ENCODE data around the gene FARP1.

FARP1 gene

DNA sequence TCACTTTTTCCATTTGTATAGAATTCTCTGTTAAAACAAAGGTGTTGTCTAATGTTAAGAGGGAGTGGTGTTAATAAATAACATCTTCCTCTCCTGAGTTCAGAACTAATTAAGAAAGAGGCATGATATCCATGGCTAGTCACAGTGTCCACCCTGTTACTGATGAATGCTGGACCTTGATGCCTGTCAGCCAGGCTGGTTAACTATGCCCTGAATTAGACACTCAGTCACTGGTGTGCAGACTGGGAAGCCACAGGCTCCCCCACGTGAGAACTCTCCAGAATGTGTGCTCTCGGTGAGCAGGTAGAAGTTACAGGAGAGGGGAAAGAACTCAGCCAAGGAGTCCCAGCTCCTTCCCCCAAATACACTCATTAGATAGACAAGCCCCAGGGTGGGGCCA, 90.2 kb downstream of the FARP1 start:
- no peak for ATAC-seq

DNA sequence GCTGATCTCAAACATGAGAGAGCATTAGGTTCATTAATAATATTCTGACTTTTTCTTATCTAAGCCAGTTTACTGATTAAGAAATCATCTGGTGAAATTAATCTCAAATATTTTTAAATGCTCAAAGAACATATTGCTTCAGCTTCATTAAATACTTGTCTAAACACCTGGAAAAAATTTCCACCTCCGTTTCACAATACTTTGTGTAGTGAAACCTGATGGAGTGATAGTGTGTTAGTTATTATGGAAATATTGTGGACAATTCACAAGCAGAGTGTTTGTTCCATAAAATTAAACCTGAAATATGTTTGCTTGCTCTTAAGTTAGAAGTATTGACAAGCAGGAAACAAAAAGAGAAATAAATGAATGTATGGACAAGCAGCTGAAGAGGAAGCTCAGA, 91.5 kb downstream of the FARP1 start:
- no peak for ATAC-seq

DNA sequence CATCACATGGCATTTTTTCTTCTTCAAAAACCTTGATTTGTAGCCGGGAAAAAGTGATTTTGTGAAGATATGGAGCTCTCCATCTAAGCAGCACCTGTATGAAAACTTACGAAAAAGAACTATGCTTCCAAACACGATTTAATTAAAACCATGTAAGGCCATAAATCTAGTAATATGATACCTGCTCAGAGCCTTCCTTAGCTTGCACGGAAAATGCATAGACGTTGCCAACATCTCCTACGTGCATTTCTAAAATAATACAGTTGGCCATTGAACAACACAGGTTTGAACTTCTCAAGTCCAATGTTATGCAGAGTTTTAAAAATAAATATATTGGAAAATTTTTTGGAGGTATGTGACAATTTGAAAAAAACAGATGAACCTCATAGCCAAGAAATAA, 93.3 kb downstream of the FARP1 start:
- ATAC-seq: no peak

DNA sequence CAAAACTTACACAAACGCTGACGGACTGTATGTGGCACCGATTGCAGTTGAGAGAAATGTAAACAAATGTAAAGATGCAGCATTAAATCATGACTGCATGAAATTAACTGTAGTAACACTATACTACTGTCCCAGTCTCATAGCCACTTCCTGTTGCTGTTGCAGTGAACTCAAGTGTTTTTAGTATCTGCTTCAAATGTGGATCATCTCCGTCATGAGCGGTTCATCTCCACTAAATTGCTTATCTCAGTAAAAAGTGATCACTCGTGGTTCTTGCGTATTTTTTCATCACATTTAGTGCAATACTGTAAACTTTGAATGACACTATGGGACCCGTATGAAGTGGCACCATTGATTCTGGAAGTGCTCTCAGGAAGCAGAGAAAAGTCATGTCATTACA, 94.4 kb downstream of the FARP1 start:
- ATAC-seq: no peak

DNA sequence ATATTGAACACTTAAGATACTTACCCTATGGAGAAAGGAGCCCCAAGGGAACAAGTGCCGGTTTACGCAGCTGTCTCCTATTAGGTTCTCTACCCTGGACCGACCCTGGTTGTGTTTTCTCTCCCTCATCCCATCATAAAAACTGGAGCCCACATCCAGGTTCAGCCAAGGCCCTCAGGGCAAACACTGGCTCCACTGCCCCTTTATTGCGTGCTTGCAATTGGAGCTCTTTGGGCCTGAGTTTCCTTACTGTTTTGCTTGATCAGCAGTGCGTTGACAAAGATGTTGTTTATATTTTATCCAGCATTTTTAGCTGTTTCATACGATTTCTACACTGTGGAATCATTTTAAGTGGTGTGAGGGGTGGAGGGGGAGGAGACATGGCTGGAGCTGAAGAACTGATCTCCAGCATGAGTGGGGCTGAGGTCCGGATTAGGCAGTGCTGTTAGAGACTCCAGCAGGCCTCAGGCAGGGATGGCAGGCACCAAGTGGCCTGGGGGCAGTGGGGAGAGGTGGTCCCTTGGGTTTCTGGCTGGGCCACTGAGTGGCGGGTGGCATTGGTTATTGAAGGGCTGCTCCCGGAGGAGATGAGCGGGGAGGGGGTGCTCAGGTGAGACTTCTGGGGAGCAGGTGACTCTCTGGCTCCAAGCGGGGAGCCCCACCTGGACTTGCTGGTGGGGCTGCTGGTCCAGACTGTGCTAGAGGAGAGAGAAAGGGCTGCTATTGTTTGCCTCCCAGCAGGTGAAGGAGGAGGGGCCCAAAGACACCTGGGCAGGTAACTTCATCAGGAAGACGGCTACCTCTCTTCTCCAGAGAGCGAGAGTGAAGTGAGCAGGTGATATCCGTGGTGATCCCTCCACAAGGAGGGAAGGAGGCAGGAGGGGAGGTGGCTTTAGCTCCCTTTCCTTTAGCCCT, 96.5 kb downstream of the FARP1 start:
- no peak for ATAC-seq

DNA sequence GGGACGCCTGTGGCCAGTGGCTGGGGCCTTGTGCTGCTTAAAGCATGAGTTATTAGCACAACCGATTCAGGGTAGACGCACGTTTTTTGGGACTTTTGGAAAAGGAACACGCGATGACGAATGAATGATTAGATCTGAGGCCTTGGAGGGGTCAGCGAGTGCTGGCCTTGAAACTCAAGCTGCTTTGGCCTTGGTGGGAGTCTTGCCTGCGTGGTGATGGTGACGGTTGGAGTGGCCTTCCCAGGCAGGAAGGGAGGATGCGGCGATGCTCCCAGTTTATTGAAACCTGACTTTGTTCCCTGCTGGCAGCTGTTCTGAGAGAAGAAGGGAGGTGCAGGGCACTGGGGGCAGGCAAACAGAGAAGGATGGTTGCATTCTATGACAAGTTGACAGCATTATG, 97.2 kb downstream of the FARP1 start:
- no peak for ATAC-seq

DNA sequence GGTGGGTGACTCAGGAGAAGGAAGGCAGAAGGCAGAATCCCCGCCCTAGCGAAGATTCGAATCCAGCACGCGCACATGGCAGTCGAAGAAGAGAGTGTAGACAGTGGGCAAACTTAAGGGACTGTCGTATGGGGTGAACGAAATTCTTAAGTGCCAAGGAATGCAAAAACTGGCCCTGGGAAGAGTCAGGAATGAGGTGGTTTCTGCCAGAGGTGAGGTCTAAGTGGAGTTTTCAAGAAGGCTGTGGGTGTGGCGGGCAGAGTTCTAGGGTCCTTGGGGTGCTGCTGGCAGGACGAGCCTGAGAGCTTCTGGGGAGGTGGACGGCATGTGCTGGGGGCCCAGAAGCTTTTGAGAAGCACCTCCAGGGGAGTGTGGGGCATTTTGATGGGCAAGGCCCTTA, 98.1 kb downstream of the FARP1 start:
- ATAC-seq: no peak

DNA sequence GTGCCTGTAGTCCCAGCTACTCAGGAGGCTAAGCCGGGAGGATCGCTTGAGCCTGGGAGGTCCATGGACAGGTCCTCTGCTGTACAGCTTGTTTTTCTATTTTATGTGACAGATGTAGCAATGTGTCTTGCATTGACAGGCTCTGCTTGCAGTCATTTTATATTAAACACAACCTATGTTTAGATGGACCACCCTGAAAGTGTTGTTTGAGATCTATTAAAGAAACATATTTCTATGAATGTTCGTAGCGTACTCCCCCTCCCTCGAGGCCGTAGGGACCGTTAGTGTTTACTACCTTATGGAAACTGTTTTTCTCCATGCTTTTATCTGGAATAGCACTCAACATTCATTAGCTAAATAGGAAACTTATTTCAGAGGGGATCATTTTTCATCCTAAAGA, 99.1 kb downstream of the FARP1 start:
- no peak for ATAC-seq

DNA sequence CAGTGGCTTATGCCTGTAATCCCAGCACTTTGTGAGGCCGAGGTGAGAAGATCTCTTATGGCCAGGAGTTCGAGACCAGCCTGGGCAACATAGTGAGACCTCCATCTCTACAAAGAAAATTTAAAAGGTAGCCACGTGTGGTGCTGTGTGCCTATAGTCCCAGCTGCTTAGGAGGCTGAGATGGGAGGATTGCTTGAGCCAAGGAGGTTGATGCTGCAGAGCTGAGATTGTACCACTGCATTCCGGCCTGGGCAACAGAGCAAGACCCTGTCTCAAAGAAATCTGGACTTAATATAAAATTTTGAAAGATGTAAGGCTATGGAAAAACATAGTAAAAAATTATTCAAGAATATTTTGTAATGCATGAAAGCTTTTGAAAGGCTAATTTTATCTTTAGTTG, 99.5 kb downstream of the FARP1 start:
- no peak for ATAC-seq

DNA sequence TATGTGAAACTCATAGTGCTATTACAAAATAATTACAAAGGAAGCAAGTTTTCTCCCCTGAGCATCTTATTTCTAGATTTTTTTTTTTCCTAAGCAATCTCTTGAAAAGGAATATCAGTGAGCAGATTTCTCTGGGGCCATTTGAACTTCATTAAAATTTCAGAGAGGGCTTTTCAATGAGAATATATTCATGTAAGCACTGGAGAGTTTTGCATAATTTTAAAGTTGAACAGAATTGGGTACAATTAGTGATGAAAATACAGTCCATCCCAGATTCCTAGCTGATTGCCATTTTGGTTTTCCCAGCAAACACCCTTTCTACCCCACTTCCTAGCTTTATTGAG, 101.0 kb downstream of the FARP1 start:
- no peak for ATAC-seq

DNA sequence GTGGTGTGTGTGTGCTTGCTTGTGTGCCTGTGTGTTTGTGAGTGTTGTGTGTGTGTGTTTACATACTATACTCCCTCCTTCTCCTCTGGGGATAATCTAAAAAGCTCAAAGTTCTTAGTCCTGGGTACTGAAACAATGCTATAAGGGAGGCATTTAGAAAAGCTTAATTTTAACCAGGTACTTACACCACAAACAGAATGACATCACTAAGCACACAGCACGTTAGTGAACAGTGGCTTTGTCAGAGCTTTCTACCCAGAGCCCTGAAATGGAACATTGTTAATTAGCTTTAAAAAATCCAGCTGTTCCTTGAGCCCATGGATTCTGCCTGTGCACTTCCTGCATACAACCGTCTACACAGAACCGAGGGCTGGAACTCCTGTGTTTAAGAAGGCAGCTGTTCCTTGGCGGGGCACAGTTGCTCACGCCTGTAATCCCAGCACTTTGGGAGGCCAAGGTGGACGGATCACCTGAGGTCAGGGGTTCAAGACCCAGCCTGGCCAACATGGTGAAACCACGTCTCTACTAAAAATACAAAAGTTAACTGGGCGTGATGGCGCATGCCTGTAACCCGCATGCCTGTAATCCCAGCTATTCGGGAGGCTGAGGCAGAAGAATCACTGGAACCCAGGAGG, 103.8 kb downstream of the FARP1 start:
- no peak for ATAC-seq

DNA sequence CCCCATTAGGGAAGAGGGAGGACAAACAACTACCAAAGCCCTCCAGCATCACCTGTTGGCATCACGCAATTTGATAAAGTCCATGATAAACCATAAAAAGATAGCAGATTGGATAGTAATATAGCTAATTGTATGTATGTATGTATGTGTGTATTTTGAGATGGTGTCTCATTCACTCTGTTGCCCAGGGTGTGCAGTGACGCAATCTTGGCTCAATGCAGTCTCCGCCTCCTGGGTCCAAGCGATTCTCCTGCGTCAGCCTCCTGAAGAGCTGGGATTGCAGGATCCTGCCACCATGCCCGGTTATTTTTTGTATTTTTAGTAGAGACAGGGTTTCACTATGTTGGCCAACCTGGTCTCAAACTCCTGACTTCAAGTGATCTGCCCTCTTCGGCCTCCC, 108.8 kb downstream of the FARP1 start:
- no peak for ATAC-seq

DNA sequence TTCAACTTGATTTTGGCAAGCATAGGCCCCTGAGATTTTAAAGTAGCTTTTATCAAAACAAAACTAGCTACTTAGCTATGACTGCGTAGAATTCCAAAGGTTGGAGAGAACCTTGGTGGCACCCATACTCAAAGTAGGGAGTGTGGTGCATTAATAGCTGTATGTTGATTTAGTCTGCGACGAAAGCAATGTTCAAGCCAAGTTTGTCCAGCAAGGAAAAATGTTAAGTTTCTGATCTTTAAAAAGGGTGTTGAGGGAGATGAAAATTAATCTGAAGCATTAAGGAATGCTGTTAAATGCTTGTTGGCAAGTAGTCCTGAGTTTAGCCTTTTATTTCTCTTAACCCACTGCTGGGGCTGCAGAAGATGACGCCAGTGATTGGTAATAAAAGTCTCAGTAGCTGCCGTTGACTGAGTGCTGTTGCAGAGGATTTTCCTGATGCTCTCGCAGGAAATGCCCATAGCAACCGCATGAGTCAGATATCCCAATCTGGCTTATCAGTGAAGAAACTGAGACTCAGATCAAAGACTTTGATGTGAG, 110.1 kb downstream of the FARP1 start:
- no peak for ATAC-seq

DNA sequence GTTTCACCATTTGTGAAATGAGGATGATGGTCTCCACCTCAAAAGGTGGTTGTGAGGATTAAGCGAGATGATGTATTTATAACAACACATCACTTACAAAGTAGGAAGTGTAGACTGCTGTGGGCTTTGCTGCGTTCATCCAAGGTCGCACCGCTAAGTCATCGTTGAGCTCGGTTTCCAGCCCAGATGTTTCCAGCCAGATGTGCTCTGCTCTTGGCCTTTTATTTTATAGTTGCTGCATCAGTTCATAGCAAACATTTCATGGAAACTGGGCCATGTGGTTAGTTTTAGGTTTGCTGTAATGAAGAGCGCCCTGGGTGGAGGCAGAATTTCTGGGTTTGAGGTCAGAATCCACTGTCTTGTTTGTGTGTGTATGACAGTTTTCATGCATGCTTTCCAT, 110.6 kb downstream of the FARP1 start:
- ATAC-seq: no peak

DNA sequence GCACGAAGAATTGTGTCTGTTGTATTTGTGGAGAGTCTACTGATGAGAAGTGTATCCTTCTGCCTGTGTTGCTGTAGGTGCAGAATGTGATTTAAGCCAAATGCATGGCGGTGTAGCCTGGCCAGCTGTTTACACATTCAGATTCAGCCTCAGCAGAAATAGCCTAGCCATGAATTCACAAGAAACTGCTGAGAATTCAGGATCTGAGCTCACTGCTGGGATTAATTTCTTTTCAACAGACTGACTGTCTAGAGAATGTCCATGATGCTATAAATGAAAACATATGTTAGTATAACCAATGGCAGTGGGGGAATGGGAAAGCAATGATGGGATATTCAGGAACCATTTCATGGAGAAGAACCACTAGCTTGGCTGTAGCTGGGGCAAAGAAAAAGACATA, 111.6 kb downstream of the FARP1 start:
- no peak for ATAC-seq

DNA sequence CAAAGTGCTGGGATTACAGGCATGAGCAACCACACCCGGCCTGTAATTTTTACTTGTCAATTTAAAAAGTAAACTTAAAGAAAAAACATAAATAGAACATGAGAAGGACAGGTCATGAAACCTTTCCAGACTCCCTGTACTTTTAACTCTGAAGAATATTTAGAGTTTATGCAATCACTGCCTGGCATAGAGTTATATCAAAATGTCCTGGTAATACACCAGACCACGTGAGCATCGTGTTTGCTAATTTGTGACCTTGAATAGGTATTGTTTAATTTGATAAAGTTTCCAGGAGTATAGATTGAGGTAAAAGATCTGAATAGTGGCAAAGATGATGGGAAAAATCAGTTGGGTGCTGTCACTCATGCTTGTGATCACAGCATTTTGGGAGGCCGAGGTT, 115.3 kb downstream of the FARP1 start:
- ATAC-seq: no peak

DNA sequence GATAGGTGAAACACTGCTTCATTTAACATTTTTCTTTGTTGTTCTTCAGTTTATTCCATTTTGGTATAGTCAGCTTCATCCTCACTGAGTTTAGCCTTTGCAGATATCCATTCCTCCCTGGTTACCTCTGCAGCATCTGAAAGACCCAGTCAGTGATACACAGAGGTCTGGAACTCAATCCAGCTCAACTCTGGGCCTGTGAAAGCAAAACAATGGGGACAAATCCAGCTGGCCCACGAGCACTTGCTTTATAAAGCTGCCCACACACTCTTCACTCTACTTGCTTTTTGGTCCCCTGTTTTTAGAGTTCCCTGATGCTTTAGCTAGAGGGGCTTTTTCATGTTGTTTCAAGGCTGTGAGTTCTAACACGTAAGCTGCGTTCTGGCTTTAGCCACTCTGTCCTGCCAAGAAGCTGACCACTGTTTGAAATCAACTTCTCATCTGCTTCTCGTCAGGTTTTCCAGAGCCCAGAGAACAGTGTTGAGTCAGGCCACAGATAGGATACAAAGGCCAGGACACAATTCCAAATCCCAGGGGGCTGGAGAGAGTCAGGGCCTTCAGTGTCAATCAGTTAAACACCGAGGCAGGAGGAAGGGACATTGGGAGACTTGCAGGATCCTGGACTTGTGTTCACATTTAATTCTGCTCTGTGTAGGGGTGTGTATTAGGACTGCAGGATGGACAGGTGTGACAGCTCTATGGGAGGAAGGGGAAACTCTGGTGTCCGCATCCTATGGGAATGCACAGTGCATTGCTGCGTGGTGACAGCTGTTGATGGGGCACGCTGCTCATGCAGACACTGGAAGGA, 117.7 kb downstream of the FARP1 start:
- ATAC-seq: no peak

DNA sequence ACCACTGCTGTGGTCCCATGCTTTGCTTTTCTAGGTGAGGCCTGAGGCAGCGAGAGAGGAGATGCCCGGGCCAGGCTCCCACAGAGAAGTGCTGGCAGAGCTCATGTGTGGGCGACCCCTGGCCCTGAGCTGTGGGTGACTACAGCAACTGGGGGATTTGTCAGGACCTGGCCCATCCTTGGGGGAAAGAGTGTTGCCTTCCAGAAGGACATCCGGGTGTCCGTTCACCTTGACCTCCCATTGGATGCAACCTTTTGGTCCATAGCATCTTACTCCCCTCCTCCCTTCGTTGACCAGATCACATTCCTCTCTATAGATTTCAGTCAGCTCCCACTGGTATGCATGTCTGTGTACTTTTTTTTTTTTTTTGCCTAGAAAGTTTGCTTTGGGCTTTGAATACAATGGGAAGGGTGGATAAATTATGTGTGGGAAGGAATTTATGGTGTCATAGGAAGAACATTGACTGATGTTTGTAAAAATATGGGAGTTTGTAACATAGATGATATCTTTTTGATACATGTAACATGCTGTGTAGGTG, 118.3 kb downstream of the FARP1 start:
- no peak for ATAC-seq

DNA sequence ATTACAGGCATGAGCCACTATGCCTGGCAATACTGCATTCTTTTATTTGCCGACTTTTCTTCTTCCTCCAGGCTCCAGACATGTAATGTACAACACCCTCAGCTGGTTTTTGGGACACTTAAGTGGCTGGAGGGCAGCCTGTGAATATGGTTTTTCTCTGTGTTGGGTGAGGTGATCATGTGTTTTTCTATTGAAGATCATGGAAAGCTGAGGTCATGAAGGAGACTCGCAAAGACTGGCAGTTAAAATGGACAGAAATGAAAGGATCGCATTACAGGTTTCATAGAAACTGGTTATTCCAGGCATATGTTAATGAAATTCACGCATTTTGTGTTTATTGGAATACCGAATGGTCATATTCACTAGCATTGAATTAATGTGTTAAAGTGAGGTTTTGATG, 119.4 kb downstream of the FARP1 start:
- ATAC-seq: no peak

DNA sequence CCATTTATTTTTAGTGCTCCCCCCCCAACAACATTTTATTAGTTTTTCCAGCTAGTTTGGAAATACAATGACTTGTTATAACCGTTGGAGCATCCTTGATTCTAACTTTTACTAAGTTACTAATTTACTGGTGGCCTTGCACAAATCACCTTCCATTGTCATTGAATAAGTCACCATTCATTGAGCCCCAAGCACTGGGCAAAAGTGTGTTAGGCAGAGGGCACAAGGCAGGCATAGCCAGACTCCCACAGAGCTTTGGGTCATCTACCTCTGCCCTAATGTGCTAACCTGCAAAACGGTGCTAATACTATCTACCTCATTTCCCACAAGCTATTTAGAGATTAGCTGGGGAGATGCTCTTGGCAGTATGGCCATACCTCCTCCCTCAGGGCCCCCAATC, 120.9 kb downstream of the FARP1 start:
- ATAC-seq: peak in 1 of 2 donors; percentile 9

DNA sequence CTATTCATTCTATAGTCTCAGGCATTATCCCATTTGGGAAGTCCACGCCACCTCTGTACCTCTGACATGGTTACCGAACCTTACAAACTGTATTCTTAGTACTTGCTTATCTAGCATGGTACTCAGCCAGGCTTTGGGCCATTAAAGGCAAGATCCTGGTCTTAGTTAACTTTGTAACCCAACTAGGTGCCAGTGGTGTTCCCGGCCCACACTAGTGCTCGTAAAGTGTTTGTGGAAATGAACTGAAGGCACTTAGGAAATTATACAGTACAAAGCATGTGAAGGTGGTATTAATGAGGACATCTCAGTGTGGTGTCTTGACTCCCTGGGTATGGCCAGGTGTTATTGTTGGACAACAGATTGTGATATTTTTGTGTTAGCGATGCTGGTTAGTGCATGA, 122.0 kb downstream of the FARP1 start:
- ATAC-seq: no peak

DNA sequence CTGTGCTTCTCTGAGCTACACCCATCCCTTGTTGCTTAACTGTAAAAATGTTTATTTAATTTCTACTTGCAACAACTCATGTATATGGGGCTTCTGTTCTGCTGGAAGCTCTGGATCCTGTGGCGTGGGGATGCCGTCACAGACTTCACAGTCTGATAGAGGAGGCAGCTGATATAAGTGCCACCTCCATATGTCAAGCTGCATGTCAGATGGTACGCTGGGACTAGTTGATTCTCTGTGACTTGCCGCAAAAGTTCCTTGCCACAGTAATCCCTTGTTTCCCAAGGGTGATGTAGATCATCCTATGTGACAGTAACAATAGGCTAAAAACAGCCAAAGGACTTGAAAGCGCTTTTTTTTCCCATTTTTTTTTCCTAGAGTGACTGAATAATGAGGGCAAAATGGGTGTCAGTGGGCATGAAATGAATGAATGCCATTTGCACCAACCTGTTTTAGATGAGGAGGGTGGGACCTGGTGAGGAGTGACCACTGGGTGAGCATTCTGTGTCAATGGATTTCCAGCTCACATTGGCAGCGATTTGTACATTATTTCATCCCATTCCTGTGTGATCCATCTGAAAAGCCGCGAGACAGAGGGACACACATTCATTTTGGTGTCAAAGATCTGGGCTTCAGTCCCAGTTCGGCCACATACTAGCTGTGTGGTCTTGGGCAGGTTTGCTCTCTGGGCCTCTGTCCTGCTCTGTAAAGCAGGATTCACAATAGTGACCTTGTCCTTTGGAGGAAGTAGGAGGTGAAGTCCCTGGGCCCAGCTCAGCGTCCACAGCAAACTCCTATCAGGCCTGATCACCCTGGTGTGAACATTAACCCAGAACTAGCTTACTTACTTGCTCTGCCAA, 123.0 kb downstream of the FARP1 start:
- ATAC-seq: no peak
